Measurements from ENCODE around the gene MMP7. TPM values are rescaled to one million over a fixed set of nuclear protein-coding genes. Genes with fewer than 3 reads are reported as not detected.
A peak's percentile ranks its signal among the peaks of the same experiment; 100 is the strongest.

The MMP7 gene
- total RNA-seq, 6 experiments from 2014 or later = 0.37 to 2.9 (median 1.1) TPM

- WGBS (ENCODE audit: insufficient coverage, low coverage, low lambda C conversion rate, missing lambda C conversion rate) = 58% methylated on average over 6 of the region's 6 CpGs
- Histone ChIP-seq H3K4me1 (no peaks in the 10 kb centered on the region), H3K27me3 (no peaks in the 10 kb centered on the region), H3K27ac (no peak overlapping the region), H3K36me3 (no peaks in the 10 kb centered on the region), H3K9me3 (no peaks in the 10 kb centered on the region), H3K4me3 (no peak overlapping the region)
- ATAC-seq (no peak), DNase-seq (no peak)
- no peak for TF ChIP-seq POLR2A (IDR thresholded peaks at IDR 0.05)
- no peak for TF ChIP-seq CTCF (IDR thresholded peaks at IDR 0.05)
- intact Hi-C loops (cut with DNase I) = no loop called here
These were observed 20.7 kb upstream of the MMP7 start for GRCh38 chr11:102551169-102551781.

GRCh38 chr11:102546923-102547471 lies 16.4 kb upstream of the MMP7 start:
- DNase-seq = no peak
- H3K27ac ChIP-seq = no peak overlapping the region
- no peaks in the 10 kb centered on the region for H3K27me3 ChIP-seq
- peak in 2 of 4 donors; percentile 23 to 30 for ATAC-seq
- WGBS (ENCODE audit: insufficient coverage, low coverage, low lambda C conversion rate, missing lambda C conversion rate) = 0% methylated on average over 1 of the region's 3 CpGs
- H3K4me1 ChIP-seq = no peaks in the 10 kb centered on the region
- intact Hi-C loops (cut with DNase I) = no loop called here
- no peaks in the 10 kb centered on the region for H3K9me3 ChIP-seq
- no peak overlapping the region for H3K4me3 ChIP-seq
- no peaks in the 10 kb centered on the region for H3K36me3 ChIP-seq
- no peak for TF ChIP-seq POLR2A (IDR thresholded peaks at IDR 0.05)
- no peak for TF ChIP-seq CTCF (IDR thresholded peaks at IDR 0.05)

- H3K27me3 ChIP-seq = no peaks in the 10 kb centered on the region
- no peak overlapping the region for H3K27ac ChIP-seq
- DNase-seq = no peak
- no peak for TF ChIP-seq CTCF (IDR thresholded peaks at IDR 0.05)
- TF ChIP-seq POLR2A (IDR thresholded peaks at IDR 0.05) = no peak
- no peaks in the 10 kb centered on the region for H3K9me3 ChIP-seq
- ATAC-seq = no peak
- H3K4me1 ChIP-seq = no peaks in the 10 kb centered on the region
- H3K4me3 ChIP-seq = no peak overlapping the region
- intact Hi-C loops (cut with DNase I) = no loop called here
- no peaks in the 10 kb centered on the region for H3K36me3 ChIP-seq
- 58% methylated on average over 4 of the region's 4 CpGs for WGBS (ENCODE audit: insufficient coverage, low coverage, low lambda C conversion rate, missing lambda C conversion rate)
These were observed 15.9 kb upstream of the MMP7 start for GRCh38 chr11:102546427-102546826.

GRCh38 chr11:102545701-102546100 lies 15.2 kb upstream of the MMP7 start:
- Histone ChIP-seq H3K27me3 (no peaks in the 10 kb centered on the region), H3K4me1 (no peaks in the 10 kb centered on the region), H3K4me3 (no peak overlapping the region), H3K36me3 (no peaks in the 10 kb centered on the region), H3K27ac (no peak overlapping the region), H3K9me3 (no peaks in the 10 kb centered on the region)
- intact Hi-C loops (cut with DNase I) = no loop called here
- ATAC-seq (no peak), DNase-seq (no peak)
- TF ChIP-seq CTCF (IDR thresholded peaks at IDR 0.05) = no peak
- TF ChIP-seq POLR2A (IDR thresholded peaks at IDR 0.05) = no peak
- 53% methylated on average over 4 of the region's 4 CpGs for WGBS (ENCODE audit: insufficient coverage, low coverage, low lambda C conversion rate, missing lambda C conversion rate)

Data from right lobe of liver (tissue), 6 donors.